HepG2 (cell line): ENCODE results near the gene MTREX.

Source experiments
- ASH2L ChIP-seq: fragments of 300-600, 200-600 bp; sonication (generic); IDR thresholded peaks from 2 replicates; pipeline ENCODE4 v1.7.0; 2017; ENCODE audit warnings: low read depth, mild to moderate bottlenecking, moderate library complexity, mixed read lengths, low read length; ENCODE audit not compliant: insufficient read length
- BRD4 ChIP-seq: sonication (generic); formaldehyde crosslinking; IDR thresholded peaks from 2 replicates; pipeline ENCODE4 v1.4.0; 2020; ENCODE audit warnings: missing genetic modification reagents
- GABPA ChIP-seq, 2 experiments: IDR thresholded peaks; 2 replicates each; pipeline ENCODE4 v1.6.1; 2011 to 2016; ENCODE audit warnings: low read depth in 2 of 2, low read length in 1 of 2, missing biosample characterization in 1 of 2, missing genetic modification characterization in 1 of 2
- RAD21 ChIP-seq: fragments of 450-650 bp; formaldehyde crosslinking; IDR thresholded peaks from 2 replicates; pipeline ENCODE4 v1.5.0; 2020; ENCODE audit warnings: mild to moderate bottlenecking
- SOX13 ChIP-seq, 3 experiments: fragments of 450-650 bp in 1 of 3; sonication (generic) in 1 of 3; formaldehyde crosslinking in 1 of 3; IDR thresholded peaks in 2 of 3; conservative IDR thresholded peaks in 1 of 3; 2 replicates each; pipeline versions ENCODE4 v1.5.0 to v1.6.1; 2016 to 2020; ENCODE audit warnings: antibody characterized with exemption in 1 of 3, mild to moderate bottlenecking in 1 of 3, missing compliant biosample characterization in 1 of 3, missing genetic modification reagents in 1 of 3, moderate library complexity in 1 of 3
- SRSF9 ChIP-seq: fragments of 200-400 bp; formaldehyde crosslinking; IDR thresholded peaks from 2 replicates; pipeline ENCODE4 v1.6.1; 2018; ENCODE audit warnings: borderline replicate concordance, mild to moderate bottlenecking, low read depth, low read length; ENCODE audit not compliant: insufficient read depth, poor library complexity, severe bottlenecking
- STAT6 ChIP-seq: sonication (generic); formaldehyde crosslinking; IDR thresholded peaks from 2 replicates; pipeline ENCODE4 v1.4.0; 2020; ENCODE audit warnings: missing genetic modification reagents, mild to moderate bottlenecking, borderline replicate concordance
- ZNF569 ChIP-seq: sonication (generic); formaldehyde crosslinking; IDR thresholded peaks from 2 replicates; pipeline ENCODE4 v1.5.0; 2020; ENCODE audit warnings: mild to moderate bottlenecking, missing genetic modification reagents, moderate library complexity, borderline replicate concordance
- ZNF766 ChIP-seq: sonication (generic); formaldehyde crosslinking; IDR thresholded peaks from 2 replicates; pipeline ENCODE4 v1.5.0; 2020; ENCODE audit warnings: missing genetic modification reagents, borderline replicate concordance
- ZNF792 ChIP-seq: IDR thresholded peaks from 2 replicates; pipeline ENCODE4 v1.6.1; 2016

- no peak for TF ChIP-seq GABPA (IDR thresholded peaks at IDR 0.05; ENCODE audit: low read depth, low read length)
- TF ChIP-seq GABPA (CRISPR knock-in tag; IDR thresholded peaks at IDR 0.05; ENCODE audit: low read depth) = no peak
- no peak for TF ChIP-seq SOX13 (IDR thresholded peaks at IDR 0.05)
- TF ChIP-seq SOX13 (CRISPR knock-in tag; conservative IDR thresholded peaks at IDR 0.05 in 1 of 2, IDR thresholded peaks at IDR 0.05 in 1 of 2) = no peak
- TF ChIP-seq ZNF792 (CRISPR knock-in tag) = no peak
- no peak for TF ChIP-seq RAD21 (CRISPR knock-in tag)
- no peak for TF ChIP-seq SRSF9
- TF ChIP-seq ZNF766 = no peak
- TF ChIP-seq STAT6 = no peak
- no peak for TF ChIP-seq ASH2L
- TF ChIP-seq BRD4 (CRISPR knock-in tag) = no peak
- TF ChIP-seq ZNF569 (CRISPR knock-in tag) = no peak
These were observed 162.1 kb downstream of the MTREX start for GRCh38 chr5:55469839-55470238.
